OCI-LY7 (cell line): ENCODE data around the gene LDLRAD4. TPM values are rescaled to one million over a fixed set of nuclear protein-coding genes. Genes with fewer than 3 reads are reported as not detected.

Experiments used
- BruUV-seq: library from RNA; stranded (reverse); fragments of 400-500 nt; replicated peaks from 2 replicates; lab custom pipeline; 2021; lab: Mats Ljungman, UMichigan
- CTCF ChIA-PET: fragments of 300-600 bp; sonication (Branson Sonifier 250); formaldehyde crosslinking; loops from one replicate; lab custom pipeline; 2022; ENCODE audit warnings: antibody characterized with exemption; ENCODE audit not compliant: unreplicated experiment; lab: Charles Lee
- POLR2A ChIA-PET: fragments of 300-600 bp; sonication (Branson Sonifier 250); formaldehyde crosslinking; loops from one replicate; lab custom pipeline; 2022; ENCODE audit warnings: antibody characterized with exemption; lab: Charles Lee
- DNase-seq: peaks from one replicate; pipeline ENCODE4 v3.0.0-alpha.2; 2015; ENCODE audit warnings: low spot score
- H2AFZ ChIP-seq: fragments of 200-600 bp; sonication (generic), shearing (Covaris generic); 2 replicates; pipeline ENCODE4 v1.6.1; 2014; ENCODE audit warnings: mild to moderate bottlenecking, antibody characterized with exemption, low read length, moderate library complexity
- H3K27ac ChIP-seq: fragments of 200-600 bp; sonication (generic); 2 replicates; pipeline ENCODE4 v1.5.1; 2014; ENCODE audit warnings: mixed run types, low read depth, mild to moderate bottlenecking, moderate library complexity, low read length, inconsistent platforms; ENCODE audit not compliant: poor library complexity, severe bottlenecking
- H3K36me3 ChIP-seq: fragments of 200-600 bp; sonication (generic); 2 replicates; pipeline ENCODE4 v1.6.1; 2014; ENCODE audit warnings: mild to moderate bottlenecking, antibody characterized with exemption, low read length, moderate library complexity, mixed read lengths; ENCODE audit not compliant: insufficient read depth
- H3K4me1 ChIP-seq: fragments of 200-600 bp; sonication (generic); 2 replicates; pipeline ENCODE4 v1.5.1; 2014; ENCODE audit warnings: mild to moderate bottlenecking, low read length; ENCODE audit not compliant: insufficient read depth, poor library complexity, severe bottlenecking
- H3K4me2 ChIP-seq: fragments of 200-600 bp; sonication (generic); 2 replicates; pipeline ENCODE4 v1.6.1; 2014; ENCODE audit warnings: mild to moderate bottlenecking, low read length
- H3K4me3 ChIP-seq: fragments of 200-600 bp; sonication (generic); 2 replicates; pipeline ENCODE4 v1.5.1; 2014; ENCODE audit warnings: mild to moderate bottlenecking, low read depth, low read length; ENCODE audit not compliant: poor library complexity, severe bottlenecking
- H3K79me2 ChIP-seq: fragments of 200-600 bp; sonication (generic); 2 replicates; pipeline ENCODE4 v1.6.1; 2016; ENCODE audit warnings: low read depth, mild to moderate bottlenecking, low read length, moderate library complexity, mixed read lengths; ENCODE audit not compliant: insufficient read depth
- H3K9me2 ChIP-seq: fragments of 200-600 bp; sonication (generic); 2 replicates; pipeline ENCODE4 v1.6.1; 2016; ENCODE audit warnings: mild to moderate bottlenecking, low read length, mixed read lengths; ENCODE audit not compliant: insufficient read depth
- H3K9me3 ChIP-seq: fragments of 200-600 bp; sonication (generic); 2 replicates; pipeline ENCODE4 v1.6.1; 2014; ENCODE audit warnings: mild to moderate bottlenecking, mixed run types, low read length, mixed read lengths
- H4K20me1 ChIP-seq: fragments of 200-600 bp; sonication (generic); 2 replicates; pipeline ENCODE4 v1.6.1; 2014; ENCODE audit warnings: mild to moderate bottlenecking, antibody characterized with exemption, low read length, moderate library complexity, mixed read lengths; ENCODE audit not compliant: insufficient read depth
- CTCF ChIP-seq: fragments of 200-600 bp; sonication (generic); conservative IDR thresholded peaks from 2 replicates; pipeline ENCODE4 v1.5.1; 2014; ENCODE audit warnings: mild to moderate bottlenecking, antibody characterized with exemption, low read length, moderate library complexity, mixed read lengths
- EZH2phosphoT487 ChIP-seq: fragments of 200-600 bp; sonication (generic); IDR thresholded peaks from 2 replicates; pipeline ENCODE4 v1.6.1; 2018; ENCODE audit warnings: low read depth, borderline replicate concordance, mild to moderate bottlenecking, mixed run types, antibody characterized with exemption, low read length, moderate library complexity, mixed read lengths
- intact Hi-C: fragments of 100-400 bp; cut with micrococcal nuclease; formaldehyde crosslinking; loops from one replicate; pipeline ENCODE4 v1.10.0; 2022; ENCODE audit not compliant: unreplicated experiment
- total RNA-seq, 2 experiments: library from RNA; depleted of rRNA in 1 of 2; stranded (reverse); fragments of >200 nt in 1 of 2; shearing (Covaris generic) in 1 of 2; gene quantifications; 2 replicates each; pipeline ENCODE4 v1.2.3, GENCODE V29; 2014 to 2022

LDLRAD4 gene
- total RNA-seq, 2 experiments from 2014 or later: 26.2 to 43.8 TPM

DNA sequence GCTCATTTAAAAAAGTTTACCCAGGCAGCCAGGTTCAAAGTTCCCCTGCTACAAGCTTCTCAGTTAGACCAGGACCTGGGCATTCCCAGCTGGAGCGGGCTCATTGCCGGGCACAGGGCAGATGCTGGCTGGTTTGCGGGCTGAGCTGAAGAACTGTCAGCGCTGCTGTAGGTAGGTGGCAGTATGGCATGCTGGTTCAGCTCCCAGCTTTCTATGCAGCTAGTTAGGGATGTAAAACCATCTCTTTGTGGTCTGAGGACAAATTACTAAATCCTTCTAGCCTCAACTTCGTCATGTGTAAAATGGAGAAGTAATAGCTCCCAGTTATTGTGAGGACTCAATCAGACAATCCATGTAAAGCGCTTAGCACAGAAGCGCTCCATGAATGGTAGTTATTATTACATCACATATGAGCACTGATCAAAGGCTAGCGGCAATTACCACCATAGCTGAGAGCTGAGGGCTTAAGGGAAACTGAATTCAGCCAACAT is 2.4 kb upstream of the LDLRAD4 start:
- no peak overlapping the region for H3K27ac ChIP-seq
- no peaks in the 10 kb centered on the region for H3K9me3 ChIP-seq
- intact Hi-C loops: loop anchor here (10.0 kb wide), 1 partner anchor 319 kb away; no protein-coding TSS in a partner anchor
- CTCF ChIA-PET: interaction anchor here (0.6 kb wide), 1 partner anchor 110 kb away, joined by 5 read pairs; no protein-coding TSS in a partner anchor
- H2AFZ ChIP-seq: no peak overlapping the region
- POLR2A ChIA-PET: no interaction called here
- H3K4me3 ChIP-seq: no peak overlapping the region
- TF ChIP-seq EZH2phosphoT487 (no peak), CTCF (peak; percentile 76)
- no peak overlapping the region for H3K4me2 ChIP-seq
- peak; percentile 35 for DNase-seq
- H3K4me1 ChIP-seq: no peaks in the 10 kb centered on the region
- no peaks in the 10 kb centered on the region for H3K9me2 ChIP-seq
- BruUV-seq: no TSS peak
- H3K36me3 ChIP-seq: no peaks in the 10 kb centered on the region
- no peaks in the 10 kb centered on the region for H4K20me1 ChIP-seq
- no peaks in the 10 kb centered on the region for H3K79me2 ChIP-seq

GRCh38 chr18:13216711-13217465 is 1.7 kb upstream of the LDLRAD4 start:
- no peaks in the 10 kb centered on the region for H3K9me3 ChIP-seq
- POLR2A ChIA-PET: no interaction called here
- CTCF ChIA-PET: no interaction called here
- TF ChIP-seq CTCF (no peak), EZH2phosphoT487 (no peak)
- H3K4me2 ChIP-seq: peak overlapping the region; percentile 11; the same call in 1 of the 2 replicates
- BruUV-seq: no TSS peak
- H3K4me3 ChIP-seq: no peak overlapping the region
- no peaks in the 10 kb centered on the region for H3K36me3 ChIP-seq
- no peaks in the 10 kb centered on the region for H3K79me2 ChIP-seq
- H3K4me1 ChIP-seq: no peaks in the 10 kb centered on the region
- H2AFZ ChIP-seq: no peak overlapping the region
- H4K20me1 ChIP-seq: no peaks in the 10 kb centered on the region
- H3K9me2 ChIP-seq: no peaks in the 10 kb centered on the region
- no peak for DNase-seq
- H3K27ac ChIP-seq: no peak overlapping the region
- intact Hi-C loops: loop anchor here (10.0 kb wide), 1 partner anchor 318 kb away; no protein-coding TSS in a partner anchor
